HEK293 (cell line): Measurements from ENCODE around the gene TNRC6A.

Experiments
- ATF2 ChIP-seq: fragments of 450-650 bp; formaldehyde crosslinking; IDR thresholded peaks from 2 replicates; pipeline ENCODE4 v1.5.1; 2016; ENCODE audit warnings: missing biosample characterization, missing genetic modification characterization, low read depth
- BCL11B ChIP-seq: fragments of 450-650 bp; formaldehyde crosslinking; IDR thresholded peaks from 2 replicates; pipeline ENCODE4 v1.5.1; 2016; ENCODE audit warnings: low read depth, missing biosample characterization, missing genetic modification characterization
- GFI1B ChIP-seq: fragments of 450-650 bp; formaldehyde crosslinking; IDR thresholded peaks from 2 replicates; pipeline ENCODE4 v1.5.1; 2016; ENCODE audit warnings: missing biosample characterization, missing genetic modification characterization
- GLI2 ChIP-seq: fragments of 450-650 bp; formaldehyde crosslinking; IDR thresholded peaks from 2 replicates; pipeline ENCODE4; 2017; ENCODE audit warnings: missing biosample characterization, missing genetic modification characterization, low read depth, borderline replicate concordance
- OSR2 ChIP-seq: fragments of 450-650 bp; formaldehyde crosslinking; IDR thresholded peaks from 2 replicates; pipeline ENCODE4 v1.5.1; 2016; ENCODE audit warnings: missing biosample characterization, missing genetic modification characterization
- SP3 ChIP-seq: fragments of 450-650 bp; formaldehyde crosslinking; IDR thresholded peaks from 2 replicates; pipeline ENCODE4 v1.5.1; 2016; ENCODE audit warnings: missing biosample characterization, missing genetic modification characterization
- TCF7L2 ChIP-seq: IDR thresholded peaks from 2 replicates; pipeline ENCODE4 v1.6.1; 2011; ENCODE audit warnings: low read depth, mild to moderate bottlenecking, inconsistent platforms, low read length, moderate library complexity, borderline replicate concordance
- ZBTB10 ChIP-seq: fragments of 450-650 bp; formaldehyde crosslinking; IDR thresholded peaks from 2 replicates; pipeline ENCODE4 v1.5.1; 2016; ENCODE audit warnings: missing biosample characterization, missing genetic modification characterization
- ZBTB26 ChIP-seq: fragments of 450-650 bp; formaldehyde crosslinking; optimal IDR thresholded peaks from 2 replicates; pipeline ENCODE3; 2016; ENCODE audit warnings: missing biosample characterization, mild to moderate bottlenecking, missing genetic modification characterization
- ZBTB8A ChIP-seq: fragments of 450-650 bp; formaldehyde crosslinking; IDR thresholded peaks from 2 replicates; pipeline ENCODE4 v1.5.1; 2016; ENCODE audit warnings: missing biosample characterization, missing genetic modification characterization
- ZNF112 ChIP-seq: fragments of 450-650 bp; formaldehyde crosslinking; IDR thresholded peaks from 2 replicates; pipeline ENCODE4 v1.5.0; 2017; ENCODE audit warnings: missing biosample characterization, missing genetic modification characterization
- ZNF138 ChIP-seq: fragments of 450-650 bp; formaldehyde crosslinking; IDR thresholded peaks from 2 replicates; pipeline ENCODE4 v1.5.1; 2016; ENCODE audit warnings: missing biosample characterization, missing genetic modification characterization, borderline replicate concordance
- ZNF140 ChIP-seq: fragments of 450-650 bp; formaldehyde crosslinking; IDR thresholded peaks from 2 replicates; pipeline ENCODE4 v1.5.1; 2016; ENCODE audit warnings: missing biosample characterization, missing genetic modification characterization
- ZNF169 ChIP-seq: fragments of 450-650 bp; formaldehyde crosslinking; IDR thresholded peaks from 2 replicates; pipeline ENCODE4 v1.5.1; 2016; ENCODE audit warnings: missing biosample characterization, missing genetic modification characterization
- ZNF174 ChIP-seq: fragments of 450-650 bp; formaldehyde crosslinking; IDR thresholded peaks from 2 replicates; pipeline ENCODE4 v1.5.0; 2017; ENCODE audit warnings: missing biosample characterization, mild to moderate bottlenecking, missing genetic modification characterization
- ZNF19 ChIP-seq: fragments of 450-650 bp; formaldehyde crosslinking; IDR thresholded peaks from 2 replicates; pipeline ENCODE4; 2016; ENCODE audit warnings: missing biosample characterization, missing genetic modification characterization, low read depth
- ZNF211 ChIP-seq: fragments of 450-650 bp; formaldehyde crosslinking; IDR thresholded peaks from 2 replicates; pipeline ENCODE4 v1.5.1; 2016; ENCODE audit warnings: low read depth, missing biosample characterization, missing genetic modification characterization
- ZNF23 ChIP-seq: fragments of 450-650 bp; formaldehyde crosslinking; IDR thresholded peaks from 2 replicates; pipeline ENCODE4 v1.5.1; 2016; ENCODE audit warnings: missing biosample characterization, missing genetic modification characterization, borderline replicate concordance
- ZNF24 ChIP-seq: fragments of 450-650 bp; formaldehyde crosslinking; IDR thresholded peaks from 2 replicates; pipeline ENCODE4 v1.5.1; 2016; ENCODE audit warnings: missing biosample characterization, missing genetic modification characterization
- ZNF248 ChIP-seq: fragments of 450-650 bp; formaldehyde crosslinking; IDR thresholded peaks from 2 replicates; pipeline ENCODE4 v1.5.1; 2017; ENCODE audit warnings: missing biosample characterization, missing genetic modification characterization
- ZNF341 ChIP-seq: fragments of 450-650 bp; formaldehyde crosslinking; IDR thresholded peaks from 2 replicates; pipeline ENCODE4; 2016; ENCODE audit warnings: low read depth, missing biosample characterization, missing genetic modification characterization
- ZNF366 ChIP-seq: fragments of 450-650 bp; formaldehyde crosslinking; conservative IDR thresholded peaks from 2 replicates; pipeline ENCODE4 v1.5.1; 2016; ENCODE audit warnings: missing biosample characterization, missing genetic modification characterization
- ZNF404 ChIP-seq: fragments of 450-650 bp; formaldehyde crosslinking; IDR thresholded peaks from 2 replicates; pipeline ENCODE4 v1.5.1; 2017; ENCODE audit warnings: missing biosample characterization, missing genetic modification characterization
- ZNF423 ChIP-seq: fragments of 450-650 bp; formaldehyde crosslinking; IDR thresholded peaks from 2 replicates; pipeline ENCODE4 v1.5.1; 2016; ENCODE audit warnings: missing biosample characterization, missing genetic modification characterization
- ZNF426 ChIP-seq: fragments of 450-650 bp; formaldehyde crosslinking; IDR thresholded peaks from 2 replicates; pipeline ENCODE4 v1.5.1; 2017; ENCODE audit warnings: missing biosample characterization, missing genetic modification characterization, mild to moderate bottlenecking, inconsistent platforms, moderate library complexity
- ZNF433 ChIP-seq: fragments of 450-650 bp; formaldehyde crosslinking; IDR thresholded peaks from 2 replicates; pipeline ENCODE4 v1.5.1; 2016; ENCODE audit warnings: missing biosample characterization, missing genetic modification characterization, low read depth
- ZNF558 ChIP-seq: fragments of 450-650 bp; formaldehyde crosslinking; IDR thresholded peaks from 2 replicates; pipeline ENCODE4 v1.5.1; 2016; ENCODE audit warnings: missing biosample characterization, missing genetic modification characterization
- ZNF571 ChIP-seq: fragments of 450-650 bp; formaldehyde crosslinking; IDR thresholded peaks from 2 replicates; pipeline ENCODE4 v1.5.0; 2017; ENCODE audit warnings: missing biosample characterization, missing genetic modification characterization
- ZNF585B ChIP-seq: fragments of 450-650 bp; formaldehyde crosslinking; IDR thresholded peaks from 2 replicates; pipeline ENCODE4 v1.5.1; 2016; ENCODE audit warnings: missing biosample characterization, missing genetic modification characterization
- ZNF664 ChIP-seq: fragments of 450-650 bp; formaldehyde crosslinking; IDR thresholded peaks from 2 replicates; pipeline ENCODE4 v1.5.1; 2016; ENCODE audit warnings: missing biosample characterization, missing genetic modification characterization
- ZSCAN16 ChIP-seq: fragments of 450-650 bp; formaldehyde crosslinking; IDR thresholded peaks from 2 replicates; pipeline ENCODE4 v1.5.1; 2016; ENCODE audit warnings: missing biosample characterization, missing genetic modification characterization
- ZSCAN23 ChIP-seq: fragments of 450-650 bp; formaldehyde crosslinking; IDR thresholded peaks from 2 replicates; pipeline ENCODE4 v1.5.1; 2016; ENCODE audit warnings: missing biosample characterization, missing genetic modification characterization
- ZSCAN30 ChIP-seq: fragments of 450-650 bp; IDR thresholded peaks from 2 replicates; pipeline ENCODE4 v1.5.1; 2018; ENCODE audit warnings: missing biosample characterization, mild to moderate bottlenecking, missing genetic modification characterization, moderate library complexity
- ZSCAN5A ChIP-seq: fragments of 450-650 bp; formaldehyde crosslinking; IDR thresholded peaks from 2 replicates; pipeline ENCODE4 v1.5.1; 2016; ENCODE audit warnings: missing biosample characterization, missing genetic modification characterization

TNRC6A gene

GRCh38 chr16:24729243-24729950 is at the start of gene TNRC6A (continued):
- TF ChIP-seq ZBTB10 (tag by site-specific recombination) (no peak; the same call in 1 of the 2 replicates), ZNF433 (tag by site-specific recombination) (no peak), TCF7L2 (no peak), ZNF585B (tag by site-specific recombination) (no peak), ZNF404 (tag by site-specific recombination) (no peak), ZNF423 (no peak), ZNF366 (tag by site-specific recombination) (no peak), ZNF112 (tag by site-specific recombination) (no peak), ZNF138 (tag by site-specific recombination) (no peak), ZNF558 (tag by site-specific recombination) (no peak), ZNF571 (tag by site-specific recombination) (no peak), GLI2 (tag by site-specific recombination) (no peak), ZSCAN23 (tag by site-specific recombination) (no peak), ZNF24 (tag by site-specific recombination) (0 out of 2 replicates have a peak, but pooled peaks have one; percentile 39), ZNF23 (tag by site-specific recombination) (no peak), ZNF426 (tag by site-specific recombination) (no peak), ZNF664 (tag by site-specific recombination) (no peak), ZSCAN30 (tag by site-specific recombination) (0 out of 2 replicates have a peak, but pooled peaks have one; percentile 7), ZNF19 (no peak), ZNF140 (tag by site-specific recombination) (no peak), ZNF211 (no peak), GFI1B (tag by site-specific recombination) (no peak), ZBTB8A (peak; percentile 56), ZNF341 (tag by site-specific recombination) (no peak), ZNF169 (no peak), ZBTB26 (tag by site-specific recombination) (peak; percentile 51), BCL11B (tag by site-specific recombination) (0 out of 2 replicates have a peak, but pooled peaks have one; percentile 26), SP3 (tag by site-specific recombination) (peak; percentile 69), ZSCAN16 (tag by site-specific recombination) (no peak), ATF2 (tag by site-specific recombination) (no peak), ZSCAN5A (tag by site-specific recombination) (0 out of 2 replicates have a peak, but pooled peaks have one; percentile 24), OSR2 (tag by site-specific recombination) (no peak), ZNF174 (no peak), ZNF248 (tag by site-specific recombination) (no peak)
